Retinal pigment epithelial cell (primary cell): ENCODE measurements around the gene BHLHA9.
"Not testable (repeated sequence)": the region's sequence is repeated elsewhere in the genome, so short reads cannot be mapped to it uniquely, and the experiment has no call there.

Experiments
- DNase-seq: peaks from one replicate; pipeline ENCODE4 v3.0.0-alpha.2; 2010; ENCODE audit warnings: low read depth
- H3K4me3 ChIP-seq: 2 replicates; pipeline ENCODE4 v1.5.1; 2011; ENCODE audit warnings: mild to moderate bottlenecking, low read length, control low read depth, moderate library complexity
- CTCF ChIP-seq: conservative IDR thresholded peaks from 2 replicates; pipeline ENCODE4 v1.5.1; 2011; ENCODE audit warnings: low read depth, low read length, control low read depth, inconsistent platforms

BHLHA9 gene

GRCh38 chr17:1299552-1300370, 29.5 kb downstream of the BHLHA9 start:
- no peak for DNase-seq
- H3K4me3 ChIP-seq, result no peak overlapping the region
- TF ChIP-seq CTCF, result no peak

GRCh38 chr17:1300371-1300905, 30.2 kb downstream of the BHLHA9 start:
- no peak overlapping the region for H3K4me3 ChIP-seq
- no peak for TF ChIP-seq CTCF
- no peak for DNase-seq

GRCh38 chr17:1301546-1301945, 31.3 kb downstream of the BHLHA9 start:
- no peak overlapping the region for H3K4me3 ChIP-seq
- DNase-seq, result peak; percentile 23
- no peak for TF ChIP-seq CTCF

- no peak overlapping the region for H3K4me3 ChIP-seq
- TF ChIP-seq CTCF, result no peak
- DNase-seq, result no peak
Measured at GRCh38 chr17:1302761-1303160, 32.5 kb downstream of the BHLHA9 start.

- no peak overlapping the region for H3K4me3 ChIP-seq
- no peak for DNase-seq
- no peak for TF ChIP-seq CTCF
Measured at GRCh38 chr17:1304522-1304921, 34.3 kb downstream of the BHLHA9 start.

- no peak for TF ChIP-seq CTCF
- DNase-seq, result no peak
- no peak overlapping the region for H3K4me3 ChIP-seq
Measured at GRCh38 chr17:1304962-1305563, 34.8 kb downstream of the BHLHA9 start.

- H3K4me3 ChIP-seq, DNase-seq: not testable (repeated sequence)
Measured at GRCh38 chr17:1307829-1308228, 37.6 kb downstream of the BHLHA9 start.
